Adipose tissue (tissue), 3 donors: ENCODE results near the gene RAB33B. TPM values are rescaled to one million over a fixed set of nuclear protein-coding genes. Genes with fewer than 3 reads are reported as not detected.

Source experiments
- H3K27ac ChIP-seq: one replicate; pipeline ENCODE4 v1.5.1; 2013; ENCODE audit warnings: low read depth, low read length
- WGBS, 3 donors: extraction: QIAGEN DNeasy Blood & Tissue Kit; methylation state at CpG; one replicate each; pipeline ENCODE4 v1.1.7; 2013; 5-methylcytosine and 5-hydroxymethylcytosine counted together
- polyA plus RNA-seq, 3 donors: library from polyadenylated mRNA; stranded (reverse); fragments of 200-250 nt; gene quantifications; one replicate each; pipeline ENCODE4 v1.2.3, GENCODE V29; 2013
- donor health status: healthy with polysubstance abuse.
- donor health status: Bipolar disorder and iron deficiency.
- donor health status: healthy.

RAB33B gene
- polyA plus RNA-seq, 3 donors: 3.8 to 4.7 (median 4.5) TPM

GRCh38 chr4:139499186-139499585 is 45.3 kb downstream of the RAB33B start:
- H3K27ac ChIP-seq: no peak overlapping the region
- WGBS, 3 donors: 70 to 75% (median 72%) methylated on average over 4 of the region's 4 CpGs

GRCh38 chr4:139501117-139501516 is 47.2 kb downstream of the RAB33B start:
- 60 to 68% (median 61%) methylated on average over 3 of the region's 3 CpGs for WGBS, 3 donors

GRCh38 chr4:139501527-139501926 is 47.6 kb downstream of the RAB33B start:
- H3K27ac ChIP-seq: no peak overlapping the region
- WGBS, 3 donors: 77 to 86% (median 84%) methylated on average over 6 of the region's 6 CpGs

More at GRCh38 chr4:139501117-139501516, 47.2 kb downstream of the RAB33B start:
- no peak overlapping the region for H3K27ac ChIP-seq

- 67 to 77% (median 71%) methylated on average over 13 of the region's 13 CpGs for WGBS, 3 donors
Measured at GRCh38 chr4:139501927-139502899, 48.3 kb downstream of the RAB33B start.

GRCh38 chr4:139503622-139504166 is 49.8 kb downstream of the RAB33B start:
- H3K27ac ChIP-seq: no peak overlapping the region

More at GRCh38 chr4:139501927-139502899, 48.3 kb downstream of the RAB33B start:
- no peak overlapping the region for H3K27ac ChIP-seq

- WGBS, 3 donors: 77 to 86% (median 81%) methylated on average over 9 of the region's 9 CpGs
- no peak overlapping the region for H3K27ac ChIP-seq
Measured at GRCh38 chr4:139506774-139507173, 52.9 kb downstream of the RAB33B start.

GRCh38 chr4:139508581-139509237 is 54.8 kb downstream of the RAB33B start:
- no peak overlapping the region for H3K27ac ChIP-seq
- 74 to 88% (median 77%) methylated on average over 11 of the region's 11 CpGs for WGBS, 3 donors

GRCh38 chr4:139509727-139510410 is 55.9 kb downstream of the RAB33B start:
- 80 to 84% (median 83%) methylated on average over 6 of the region's 6 CpGs for WGBS, 3 donors
- H3K27ac ChIP-seq: no peak overlapping the region

- no peak overlapping the region for H3K27ac ChIP-seq
- WGBS, 3 donors: 74 to 89% (median 75%) methylated on average over 10 of the region's 10 CpGs
Measured at GRCh38 chr4:139511320-139511719, 57.4 kb downstream of the RAB33B start.

GRCh38 chr4:139514382-139515059 is 60.6 kb downstream of the RAB33B start:
- H3K27ac ChIP-seq: no peak overlapping the region
- WGBS, 3 donors: 82 to 93% (median 91%) methylated on average over 8 of the region's 8 CpGs

GRCh38 chr4:139515531-139515958 is 61.6 kb downstream of the RAB33B start:
- no peak overlapping the region for H3K27ac ChIP-seq
- WGBS, 3 donors: 47 to 59% (median 50%) methylated on average over 4 of the region's 4 CpGs

- 77 to 91% (median 86%) methylated on average over 4 of the region's 4 CpGs for WGBS, 3 donors
Measured at GRCh38 chr4:139521754-139522401, 68.0 kb downstream of the RAB33B start.

GRCh38 chr4:139522457-139522856 is 68.5 kb downstream of the RAB33B start:
- no peak overlapping the region for H3K27ac ChIP-seq
- WGBS, 3 donors: 77 to 82% (median 81%) methylated on average over 4 of the region's 4 CpGs

More at GRCh38 chr4:139521754-139522401, 68.0 kb downstream of the RAB33B start:
- H3K27ac ChIP-seq: no peak overlapping the region

- H3K27ac ChIP-seq: no peak overlapping the region
- 70 to 81% (median 76%) methylated on average over 1 of the region's 1 CpG for WGBS, 3 donors
Measured at GRCh38 chr4:139523076-139523475, 69.2 kb downstream of the RAB33B start.

GRCh38 chr4:139524062-139524631 is 70.2 kb downstream of the RAB33B start:
- H3K27ac ChIP-seq: no peak overlapping the region
- WGBS, 3 donors: 69 to 91% (median 90%) methylated on average over 4 of the region's 4 CpGs

- WGBS, 3 donors: 29 to 42% (median 38%) methylated on average over 2 of the region's 2 CpGs
Measured at GRCh38 chr4:139525414-139525813, 71.5 kb downstream of the RAB33B start.

More at GRCh38 chr4:139525414-139525813, 71.5 kb downstream of the RAB33B start:
- no peak overlapping the region for H3K27ac ChIP-seq
